GM23338 (cell line): ENCODE data around the gene EMC10. TPM values are rescaled to one million over a fixed set of nuclear protein-coding genes. Genes with fewer than 3 reads are reported as not detected.

Experiments
- ATAC-seq: fragments of 200-7000 bp; cut with Tn5 transposase; 3 replicates; pipeline ENCODE4 v1.9.1; 2020
- DNase-seq: peaks from one replicate; pipeline ENCODE4 v3.0.0-alpha.2; 2015; ENCODE audit warnings: low spot score
- H2AFZ ChIP-seq: fragments of 200-600 bp; sonication (generic); 2 replicates; pipeline ENCODE4 v1.8.0; 2016; ENCODE audit warnings: antibody characterized with exemption, mild to moderate bottlenecking, moderate library complexity
- H3F3A ChIP-seq: fragments of 200-600 bp; sonication (generic); replicated peaks from 2 replicates; pipeline ENCODE4 v1.8.0; 2017; ENCODE audit warnings: antibody characterized with exemption, mixed run types, low read depth
- H3K27ac ChIP-seq: fragments of 200-600 bp; sonication (generic); 2 replicates; pipeline ENCODE4 v1.6.1; 2016; ENCODE audit warnings: low read depth
- H3K27me3 ChIP-seq: fragments of 200-600 bp; sonication (generic); 2 replicates; pipeline ENCODE4 v1.8.0; 2016; ENCODE audit warnings: mild to moderate bottlenecking, mixed run types, moderate library complexity; ENCODE audit not compliant: insufficient read depth
- H3K36me3 ChIP-seq: fragments of 200-600 bp; sonication (generic); 2 replicates; pipeline ENCODE4 v1.8.0; 2016; ENCODE audit warnings: mild to moderate bottlenecking; ENCODE audit not compliant: insufficient read depth
- H3K4me1 ChIP-seq: fragments of 200-600 bp; sonication (generic); 2 replicates; pipeline ENCODE4 v1.8.0; 2016; ENCODE audit warnings: mild to moderate bottlenecking, moderate library complexity; ENCODE audit not compliant: insufficient read depth
- H3K4me2 ChIP-seq: fragments of 200-600 bp; sonication (generic); 2 replicates; pipeline ENCODE4 v1.7.1; 2017; ENCODE audit warnings: mixed run types
- H3K4me3 ChIP-seq: fragments of 200-600 bp; sonication (generic); 2 replicates; pipeline ENCODE4 v1.6.1; 2016; ENCODE audit warnings: mixed run types
- H3K79me2 ChIP-seq: fragments of 200-600 bp; sonication (generic); replicated peaks from 2 replicates; pipeline ENCODE4 v1.8.0; 2017; ENCODE audit warnings: mild to moderate bottlenecking; ENCODE audit not compliant: insufficient read depth
- H3K9me2 ChIP-seq: fragments of 200-600 bp; sonication (generic); 2 replicates; pipeline ENCODE4 v1.8.0; 2017; ENCODE audit not compliant: insufficient read depth
- H4K20me1 ChIP-seq: fragments of 200-600 bp; sonication (generic); replicated peaks from 2 replicates; pipeline ENCODE4 v1.8.0; 2017; ENCODE audit warnings: mild to moderate bottlenecking; ENCODE audit not compliant: insufficient read depth
- H3K27ac Mint-ChIP-seq: 2 replicates; pipeline ENCODE4 v1.8.0; 2020; ENCODE audit warnings: inconsistent platforms, mild to moderate bottlenecking, moderate library complexity, mixed read lengths
- H3K27me3 Mint-ChIP-seq: 3 replicates; pipeline ENCODE4 v1.8.0; 2022; ENCODE audit warnings: low read depth, mild to moderate bottlenecking, moderate library complexity, mixed read lengths, inconsistent platforms; ENCODE audit not compliant: insufficient read depth, poor library complexity
- H3K36me3 Mint-ChIP-seq: 3 replicates; pipeline ENCODE4 v1.8.0; 2021; ENCODE audit warnings: low read depth, mild to moderate bottlenecking, inconsistent platforms, moderate library complexity, mixed read lengths
- H3K4me1 Mint-ChIP-seq: 3 replicates; pipeline ENCODE4 v1.8.0; 2020; ENCODE audit warnings: mild to moderate bottlenecking, inconsistent platforms, mixed read lengths
- H3K4me3 Mint-ChIP-seq: 3 replicates; pipeline ENCODE4 v1.8.0; 2021; ENCODE audit warnings: moderate library complexity, mild to moderate bottlenecking, inconsistent platforms, mixed read lengths
- H3K9me3 Mint-ChIP-seq: 3 replicates; pipeline ENCODE4 v1.8.0; 2020; ENCODE audit warnings: moderate library complexity, mild to moderate bottlenecking, inconsistent platforms, mixed read lengths
- CREB1 ChIP-seq: fragments of 250-450 bp; sonication (Bioruptor Pico); IDR thresholded peaks from 2 replicates; pipeline ENCODE4 v1.5.0; 2020; ENCODE audit warnings: low read depth, mild to moderate bottlenecking, moderate library complexity
- CTCF ChIP-seq, 2 experiments: fragments of 200-600 bp in 1 of 2; sonication (generic) in 1 of 2; conservative IDR thresholded peaks; 2 replicates each; pipeline versions ENCODE4 v1.5.1 to v1.6.1; 2016 to 2017; ENCODE audit warnings: antibody characterized with exemption in 2 of 2, low read depth in 2 of 2, mild to moderate bottlenecking in 2 of 2, moderate library complexity in 1 of 2
- ETS1 ChIP-seq: IDR thresholded peaks from 2 replicates; pipeline ENCODE4 v1.6.1; 2016; ENCODE audit warnings: antibody characterized with exemption
- EZH2 ChIP-seq: fragments of 200-600 bp; sonication (generic); IDR thresholded peaks from one replicate; pipeline ENCODE4 v1.8.0; 2017; ENCODE audit warnings: antibody characterized with exemption, mild to moderate bottlenecking, low read depth; ENCODE audit not compliant: unreplicated experiment
- EZH2phosphoT487 ChIP-seq: fragments of 200-600 bp; sonication (generic); IDR thresholded peaks from one replicate; pipeline ENCODE4 v1.8.1; 2018; ENCODE audit warnings: antibody characterized with exemption; ENCODE audit not compliant: unreplicated experiment
- JUNB ChIP-seq: IDR thresholded peaks from one replicate; pipeline ENCODE4 v1.6.1; 2016; ENCODE audit warnings: antibody characterized with exemption; ENCODE audit not compliant: unreplicated experiment
- NANOG ChIP-seq: IDR thresholded peaks from 2 replicates; pipeline ENCODE4 v1.6.1; 2016; ENCODE audit warnings: antibody characterized with exemption, borderline replicate concordance
- POLR2AphosphoS5 ChIP-seq: IDR thresholded peaks from 2 replicates; pipeline ENCODE4 v1.6.1; 2016; ENCODE audit warnings: antibody characterized with exemption, low read depth
- REST ChIP-seq: IDR thresholded peaks from one replicate; pipeline ENCODE4 v1.6.1; 2018; ENCODE audit warnings: antibody characterized with exemption; ENCODE audit not compliant: unreplicated experiment
- STAT1 ChIP-seq: IDR thresholded peaks from one replicate; pipeline ENCODE4 v1.6.1; 2016; ENCODE audit warnings: antibody characterized with exemption; ENCODE audit not compliant: unreplicated experiment
- ZNF114 ChIP-seq: fragments of 250-450 bp; sonication (Bioruptor Pico); IDR thresholded peaks from 2 replicates; pipeline ENCODE4 v1.5.0; 2020; ENCODE audit warnings: mild to moderate bottlenecking, moderate library complexity
- ZNF331 ChIP-seq: fragments of 250-450 bp; sonication (Bioruptor Pico); IDR thresholded peaks from 2 replicates; pipeline ENCODE4 v1.5.0; 2020; ENCODE audit warnings: low read depth, mild to moderate bottlenecking, moderate library complexity
- ZNF462 ChIP-seq: fragments of 250-450 bp; sonication (Bioruptor Pico); IDR thresholded peaks from 2 replicates; pipeline ENCODE4 v1.5.0; 2020; ENCODE audit warnings: mild to moderate bottlenecking, moderate library complexity
- polyA plus RNA-seq: library from polyadenylated mRNA; unstranded; fragments of >200 nt; fragmentation: Nextera tagmentation; extraction: Ambion mirVana; gene quantifications from 2 replicates; pipeline ENCODE4 v1.2.1, GENCODE V29; 2016
- total RNA-seq: library from RNA; depleted of rRNA; stranded (reverse); fragments of >200 nt; shearing (Covaris generic); gene quantifications from 2 replicates; pipeline ENCODE4 v1.2.3, GENCODE V29; 2014

Gene EMC10
- total and polyA plus RNA-seq, 2 experiments from 2014 or later, result 24.8 to 113 TPM

GRCh38 chr19:50464348-50464747 is 12.0 kb upstream of the EMC10 start:
- Mint-ChIP-seq H3K36me3 (peaks cover 32% of the 10 kb centered on the region), H3K27me3 (peaks cover 10% of the 10 kb centered on the region), H3K4me3 (no peak overlapping the region), H3K4me1 (no peaks in the 10 kb centered on the region), H3K27ac (no peak overlapping the region), H3K9me3 (peaks cover 93% of the 10 kb centered on the region)
- Histone ChIP-seq H2AFZ (no peak overlapping the region), H4K20me1 (no peaks in the 10 kb centered on the region), H3K27ac (no peak overlapping the region), H3K9me2 (no peaks in the 10 kb centered on the region), H3K4me1 (0 out of 2 replicates have a peak, but pooled peaks cover 3% of the 10 kb centered on the region), H3K36me3 (no peaks in the 10 kb centered on the region), H3K27me3 (no peaks in the 10 kb centered on the region), H3K4me3 (no peak overlapping the region), H3F3A (no peaks in the 10 kb centered on the region), H3K79me2 (no peaks in the 10 kb centered on the region), H3K4me2 (no peak overlapping the region)
- no peak for ATAC-seq
- no peak for DNase-seq
- TF ChIP-seq ZNF331 (no peak), JUNB (no peak), CTCF (conservative IDR thresholded peaks at IDR 0.05; ENCODE audit: low read depth in 2 of 2) (no peak), CREB1 (CRISPR knock-in tag) (no peak), ETS1 (no peak), POLR2AphosphoS5 (no peak), ZNF462 (CRISPR knock-in tag) (no peak), NANOG (no peak), EZH2phosphoT487 (no peak), REST (no peak), STAT1 (no peak), ZNF114 (CRISPR knock-in tag) (no peak), EZH2 (no peak)
